ENCODE data around the gene PIGS.

DNA sequence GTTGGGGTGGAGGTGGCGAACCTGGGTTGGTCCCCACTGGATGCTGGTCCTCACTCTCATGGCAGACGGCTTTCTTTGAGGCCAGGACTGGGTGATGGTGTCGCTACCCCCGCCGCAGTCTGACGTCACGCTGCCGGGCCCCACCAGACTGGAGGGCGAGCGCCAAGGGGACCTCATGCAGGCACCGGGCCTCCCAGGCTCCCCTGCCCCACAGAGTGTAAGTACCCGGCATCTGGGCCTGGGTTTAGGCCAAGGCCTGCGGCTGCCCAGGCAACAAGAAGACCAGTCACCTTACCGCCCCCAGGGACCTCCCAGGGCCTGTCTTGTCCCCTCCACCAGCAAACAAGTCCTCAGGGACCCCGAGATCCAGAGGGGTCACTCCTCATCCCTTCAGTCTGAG, 47.4 kb downstream of the PIGS start:
- TF ChIP-seq, protein P1, sequence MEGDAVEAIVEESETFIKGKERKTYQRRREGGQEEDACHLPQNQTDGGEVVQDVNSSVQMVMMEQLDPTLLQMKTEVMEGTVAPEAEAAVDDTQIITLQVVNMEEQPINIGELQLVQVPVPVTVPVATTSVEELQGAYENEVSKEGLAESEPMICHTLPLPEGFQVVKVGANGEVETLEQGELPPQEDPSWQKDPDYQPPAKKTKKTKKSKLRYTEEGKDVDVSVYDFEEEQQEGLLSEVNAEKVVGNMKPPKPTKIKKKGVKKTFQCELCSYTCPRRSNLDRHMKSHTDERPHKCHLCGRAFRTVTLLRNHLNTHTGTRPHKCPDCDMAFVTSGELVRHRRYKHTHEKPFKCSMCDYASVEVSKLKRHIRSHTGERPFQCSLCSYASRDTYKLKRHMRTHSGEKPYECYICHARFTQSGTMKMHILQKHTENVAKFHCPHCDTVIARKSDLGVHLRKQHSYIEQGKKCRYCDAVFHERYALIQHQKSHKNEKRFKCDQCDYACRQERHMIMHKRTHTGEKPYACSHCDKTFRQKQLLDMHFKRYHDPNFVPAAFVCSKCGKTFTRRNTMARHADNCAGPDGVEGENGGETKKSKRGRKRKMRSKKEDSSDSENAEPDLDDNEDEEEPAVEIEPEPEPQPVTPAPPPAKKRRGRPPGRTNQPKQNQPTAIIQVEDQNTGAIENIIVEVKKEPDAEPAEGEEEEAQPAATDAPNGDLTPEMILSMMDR (IDR thresholded peaks at IDR 0.05), result no peak
- no peak for TF ChIP-seq POLR2A (IDR thresholded peaks at IDR 0.05)
